ENCODE measurements around the gene HOXA6. TPM values are rescaled to one million over a fixed set of nuclear protein-coding genes. Genes with fewer than 3 reads are reported as not detected.

The HOXA6 gene
- polyA plus RNA-seq, 1 donor from 2014 or later, result not detected

DNA sequence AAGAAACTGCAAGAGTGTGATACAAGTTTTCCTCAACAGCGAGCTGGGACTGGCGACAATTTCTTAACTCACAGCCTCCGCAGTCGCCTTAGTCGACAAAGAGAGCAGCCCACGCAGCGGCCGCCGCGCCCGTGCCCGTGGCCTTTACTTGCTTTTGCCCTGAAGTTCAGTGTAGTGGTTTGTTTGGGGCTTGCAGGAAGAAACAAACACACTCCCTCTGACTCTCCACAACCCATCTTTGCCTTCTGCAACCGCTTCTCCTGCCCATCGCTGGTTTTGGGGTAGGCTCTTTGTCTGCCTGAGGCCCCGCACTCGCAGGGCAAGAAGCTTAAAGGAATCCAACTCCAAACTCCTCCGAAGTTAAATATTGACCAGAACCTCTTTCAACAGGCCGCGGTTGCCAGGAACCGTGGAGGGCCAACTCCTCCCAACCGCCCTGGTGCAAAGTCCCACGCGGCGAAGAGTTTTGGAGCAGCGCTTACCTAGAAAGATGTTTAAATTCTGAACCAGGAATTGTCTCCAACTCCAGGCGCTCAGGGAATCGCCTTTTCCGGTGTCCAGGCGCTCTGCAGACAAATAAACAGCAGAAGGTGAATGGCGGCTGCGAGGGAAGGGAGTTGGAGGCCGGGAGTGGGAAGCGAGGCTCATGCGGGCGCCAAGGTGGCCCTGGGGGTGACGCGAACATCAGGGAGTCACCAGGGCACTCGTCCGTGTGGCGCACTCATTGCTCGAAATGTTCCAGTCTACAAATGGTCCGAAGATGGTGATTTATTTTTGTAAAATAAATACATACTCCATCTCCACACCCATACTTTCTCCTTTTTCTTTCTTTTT is 25.3 kb downstream of the HOXA6 start:
- no peak overlapping the region for H3K4me2 ChIP-seq (ENCODE audit: low read length)
- no peaks in the 10 kb centered on the region for H3K36me3 ChIP-seq (ENCODE audit: insufficient read depth, low read length)
- TF ChIP-seq MXI1 (conservative IDR thresholded peaks at IDR 0.05; ENCODE audit: poor library complexity, severe bottlenecking) (no peak), EZH2 (IDR thresholded peaks at IDR 0.05; ENCODE audit: borderline replicate concordance, insufficient read depth, low read length, poor library complexity, severe bottlenecking) (peak; percentile 72)
- H3K9me3 ChIP-seq (ENCODE audit: low read length), result peaks cover 7% of the 10 kb centered on the region
- no peak overlapping the region for H2AFZ ChIP-seq (ENCODE audit: low read depth, low read length)
- H4K20me1 ChIP-seq (ENCODE audit: insufficient read depth), result no peaks in the 10 kb centered on the region
- no peak overlapping the region for H3K27ac ChIP-seq (ENCODE audit: low read length)
- no peaks in the 10 kb centered on the region for H3K9me2 ChIP-seq (ENCODE audit: insufficient read depth, low read length)
- H3K79me2 ChIP-seq (replicated peaks; ENCODE audit: insufficient read depth, low read length), result no peaks in the 10 kb centered on the region
- no peak overlapping the region for H3K4me3 ChIP-seq (ENCODE audit: low read length)
- H3K9ac ChIP-seq (ENCODE audit: low read length), result no peak overlapping the region
- H3K27me3 ChIP-seq (ENCODE audit: insufficient read depth, low read depth, low read length), result peaks cover 100% of the 10 kb centered on the region
- no peaks in the 10 kb centered on the region for H3F3A ChIP-seq (ENCODE audit: insufficient read depth, low read length, poor library complexity, severe bottlenecking)

DNA sequence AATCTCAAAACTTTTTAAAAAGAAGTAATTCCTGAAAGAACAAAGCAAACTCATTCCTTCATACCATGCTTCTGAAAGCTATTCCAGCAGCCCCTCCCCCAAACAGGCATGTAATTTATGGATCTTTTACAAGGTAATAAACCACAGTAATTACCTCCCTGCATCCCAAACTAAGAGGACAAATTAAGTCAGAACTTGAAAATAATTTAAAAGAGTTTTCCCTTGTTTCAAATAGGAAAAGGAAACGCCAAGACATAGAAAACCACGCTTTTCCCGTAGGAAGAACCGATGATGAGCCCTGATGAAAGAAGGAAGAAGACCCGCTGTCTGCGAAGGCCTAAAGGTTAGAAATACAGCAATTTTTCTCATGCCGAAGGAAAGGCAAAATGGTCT is 25.9 kb downstream of the HOXA6 start:
- Histone ChIP-seq H3K4me2 (ENCODE audit: low read length) (no peak overlapping the region), H3K4me3 (ENCODE audit: low read length) (no peak overlapping the region), H3F3A (ENCODE audit: insufficient read depth, low read length, poor library complexity, severe bottlenecking) (no peaks in the 10 kb centered on the region), H3K9ac (ENCODE audit: low read length) (no peak overlapping the region), H3K36me3 (ENCODE audit: insufficient read depth, low read length) (no peaks in the 10 kb centered on the region), H2AFZ (ENCODE audit: low read depth, low read length) (no peak overlapping the region), H3K9me3 (ENCODE audit: low read length) (peaks cover 7% of the 10 kb centered on the region), H3K79me2 (replicated peaks; ENCODE audit: insufficient read depth, low read length) (no peaks in the 10 kb centered on the region), H4K20me1 (ENCODE audit: insufficient read depth) (no peaks in the 10 kb centered on the region), H3K27ac (ENCODE audit: low read length) (no peak overlapping the region), H3K9me2 (ENCODE audit: insufficient read depth, low read length) (no peaks in the 10 kb centered on the region), H3K27me3 (ENCODE audit: insufficient read depth, low read depth, low read length) (peaks cover 100% of the 10 kb centered on the region)
- no peak for TF ChIP-seq EZH2 (IDR thresholded peaks at IDR 0.05; ENCODE audit: borderline replicate concordance, insufficient read depth, low read length, poor library complexity, severe bottlenecking)
- no peak for TF ChIP-seq EP300 (conservative IDR thresholded peaks at IDR 0.05; ENCODE audit: poor library complexity, severe bottlenecking)
- no peak for TF ChIP-seq CTCF (IDR thresholded peaks at IDR 0.05; ENCODE audit: poor library complexity, severe bottlenecking)
- no peak for TF ChIP-seq SMC3 (conservative IDR thresholded peaks at IDR 0.05; ENCODE audit: poor library complexity)
- TF ChIP-seq MXI1 (conservative IDR thresholded peaks at IDR 0.05; ENCODE audit: poor library complexity, severe bottlenecking), result no peak
- no peak for TF ChIP-seq POLR2AphosphoS5 (IDR thresholded peaks at IDR 0.05)
- no peak for TF ChIP-seq TAF1 (IDR thresholded peaks at IDR 0.05; ENCODE audit: low read depth)
- TF ChIP-seq, protein P1, sequence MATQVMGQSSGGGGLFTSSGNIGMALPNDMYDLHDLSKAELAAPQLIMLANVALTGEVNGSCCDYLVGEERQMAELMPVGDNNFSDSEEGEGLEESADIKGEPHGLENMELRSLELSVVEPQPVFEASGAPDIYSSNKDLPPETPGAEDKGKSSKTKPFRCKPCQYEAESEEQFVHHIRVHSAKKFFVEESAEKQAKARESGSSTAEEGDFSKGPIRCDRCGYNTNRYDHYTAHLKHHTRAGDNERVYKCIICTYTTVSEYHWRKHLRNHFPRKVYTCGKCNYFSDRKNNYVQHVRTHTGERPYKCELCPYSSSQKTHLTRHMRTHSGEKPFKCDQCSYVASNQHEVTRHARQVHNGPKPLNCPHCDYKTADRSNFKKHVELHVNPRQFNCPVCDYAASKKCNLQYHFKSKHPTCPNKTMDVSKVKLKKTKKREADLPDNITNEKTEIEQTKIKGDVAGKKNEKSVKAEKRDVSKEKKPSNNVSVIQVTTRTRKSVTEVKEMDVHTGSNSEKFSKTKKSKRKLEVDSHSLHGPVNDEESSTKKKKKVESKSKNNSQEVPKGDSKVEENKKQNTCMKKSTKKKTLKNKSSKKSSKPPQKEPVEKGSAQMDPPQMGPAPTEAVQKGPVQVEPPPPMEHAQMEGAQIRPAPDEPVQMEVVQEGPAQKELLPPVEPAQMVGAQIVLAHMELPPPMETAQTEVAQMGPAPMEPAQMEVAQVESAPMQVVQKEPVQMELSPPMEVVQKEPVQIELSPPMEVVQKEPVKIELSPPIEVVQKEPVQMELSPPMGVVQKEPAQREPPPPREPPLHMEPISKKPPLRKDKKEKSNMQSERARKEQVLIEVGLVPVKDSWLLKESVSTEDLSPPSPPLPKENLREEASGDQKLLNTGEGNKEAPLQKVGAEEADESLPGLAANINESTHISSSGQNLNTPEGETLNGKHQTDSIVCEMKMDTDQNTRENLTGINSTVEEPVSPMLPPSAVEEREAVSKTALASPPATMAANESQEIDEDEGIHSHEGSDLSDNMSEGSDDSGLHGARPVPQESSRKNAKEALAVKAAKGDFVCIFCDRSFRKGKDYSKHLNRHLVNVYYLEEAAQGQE (IDR thresholded peaks at IDR 0.05; ENCODE audit: borderline replicate concordance), result no peak
- TF ChIP-seq RAD21 (conservative IDR thresholded peaks at IDR 0.05), result no peak

Measured in neural cell (in vitro differentiated cells).